Endometrial microvascular endothelial cells (primary cell): ENCODE data around the gene SMYD4. TPM values are rescaled to one million over a fixed set of nuclear protein-coding genes. Genes with fewer than 3 reads are reported as not detected.
"Not testable (repeated sequence)": the region's sequence is repeated elsewhere in the genome, so short reads cannot be mapped to it uniquely, and the experiment has no call there.

Experiments
- in situ Hi-C: cut with HindIII; loops from 2 replicates; pipeline ENCODE4 v1.10.0; 2017; ENCODE audit warnings: low sequenced_read_pairs, low pct_unique_long_range_greater_than_20kb; ENCODE audit errors: inconsistent ontology term
- total RNA-seq: library from RNA; depleted of rRNA; stranded (reverse); fragments of >200 nt; gene quantifications from one replicate; pipeline ENCODE4 v1.2.3, GENCODE V29; 2015; ENCODE audit errors: inconsistent ontology term

The SMYD4 gene
- total RNA-seq, 1 donor from 2014 or later, result 6.7 TPM

DNA sequence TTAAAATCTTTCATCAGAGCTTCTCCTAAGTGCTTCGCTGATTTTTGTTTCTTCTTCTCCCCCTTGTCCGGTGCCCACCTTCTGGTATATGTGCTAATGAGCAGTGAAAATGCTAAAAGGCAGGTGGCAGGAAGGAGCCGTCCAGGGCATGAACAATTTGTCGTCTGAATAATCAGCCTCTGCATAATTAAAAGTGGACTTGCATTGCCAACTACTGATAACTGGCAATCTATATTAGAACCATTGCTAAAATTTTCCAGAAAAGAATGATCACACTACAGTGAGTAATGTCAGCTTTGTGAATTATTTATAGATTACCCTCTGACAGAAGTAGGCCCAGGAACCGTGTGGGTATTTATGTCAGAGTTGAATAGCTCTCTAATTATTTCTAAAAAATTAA, 39.8 kb downstream of the SMYD4 start:
- in situ Hi-C loops, result no loop called here

DNA sequence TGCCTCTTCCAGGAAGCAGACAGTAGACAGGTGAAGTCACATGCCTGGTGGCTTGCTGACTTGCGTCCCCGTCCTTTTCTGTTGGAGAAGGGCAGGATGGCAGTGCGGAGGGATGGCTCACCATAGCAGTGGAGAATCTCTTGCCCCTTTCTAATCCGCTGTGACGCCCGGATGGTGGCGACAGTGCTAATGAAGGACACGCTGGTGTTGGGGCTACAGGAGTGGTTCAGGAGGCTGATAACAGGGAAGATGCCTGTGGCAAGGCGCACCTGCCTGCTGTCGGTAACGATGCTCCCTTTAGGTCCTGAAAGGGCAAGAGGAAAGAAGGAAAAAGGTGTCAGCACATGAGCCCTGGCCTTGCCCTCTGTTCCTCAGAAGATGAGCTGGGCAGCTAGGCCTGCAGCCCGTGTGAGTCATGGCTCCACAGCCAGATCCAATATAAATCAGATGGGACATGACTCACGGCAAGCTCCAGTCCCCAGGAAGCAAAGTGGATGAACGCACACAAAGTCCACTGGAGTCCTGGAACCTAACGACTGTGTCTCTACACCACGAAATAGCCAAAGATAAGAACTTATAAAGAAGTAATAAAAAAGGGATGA, 42.3 kb downstream of the SMYD4 start:
- in situ Hi-C loops, result no loop called here

DNA sequence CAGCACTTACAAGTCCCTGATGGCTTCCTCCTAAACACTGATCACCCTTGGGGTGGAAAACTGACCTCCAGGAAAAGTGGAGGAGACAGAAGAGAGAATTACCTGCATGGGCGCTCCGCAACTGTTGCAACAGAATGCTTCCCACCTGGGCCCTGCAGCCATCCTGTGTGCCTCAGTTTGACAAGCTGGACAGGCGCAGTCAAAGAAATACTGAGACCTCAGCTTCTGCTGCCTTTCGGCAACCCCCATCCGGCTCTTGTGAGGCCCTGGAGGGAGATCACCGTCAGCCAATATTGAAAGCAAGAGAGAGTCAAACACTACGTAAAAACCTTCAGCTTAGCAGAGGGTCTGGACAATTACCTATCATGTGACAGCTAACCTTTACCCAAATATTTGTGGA, 43.0 kb downstream of the SMYD4 start:
- in situ Hi-C loops, result no loop called here

DNA sequence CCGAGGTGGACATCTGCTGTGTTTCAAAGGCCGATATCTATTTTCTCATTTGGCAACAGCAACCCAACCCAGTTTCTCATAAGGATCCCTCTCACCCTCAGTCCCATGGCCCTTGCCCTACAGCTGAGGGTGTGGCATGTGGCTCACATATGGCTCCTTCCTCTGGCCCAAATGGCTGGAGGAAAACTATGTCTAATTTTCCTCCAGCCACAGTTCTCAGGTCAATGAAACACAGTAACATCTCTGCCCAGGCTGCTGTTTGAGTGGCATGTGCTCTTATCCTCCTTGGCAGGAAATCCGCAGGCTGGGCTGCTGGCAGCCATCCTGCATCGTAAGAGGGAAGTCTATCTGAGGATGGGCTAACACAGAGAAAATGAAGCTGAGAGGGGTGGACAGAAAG, 43.8 kb downstream of the SMYD4 start:
- in situ Hi-C loops, result no loop called here

DNA sequence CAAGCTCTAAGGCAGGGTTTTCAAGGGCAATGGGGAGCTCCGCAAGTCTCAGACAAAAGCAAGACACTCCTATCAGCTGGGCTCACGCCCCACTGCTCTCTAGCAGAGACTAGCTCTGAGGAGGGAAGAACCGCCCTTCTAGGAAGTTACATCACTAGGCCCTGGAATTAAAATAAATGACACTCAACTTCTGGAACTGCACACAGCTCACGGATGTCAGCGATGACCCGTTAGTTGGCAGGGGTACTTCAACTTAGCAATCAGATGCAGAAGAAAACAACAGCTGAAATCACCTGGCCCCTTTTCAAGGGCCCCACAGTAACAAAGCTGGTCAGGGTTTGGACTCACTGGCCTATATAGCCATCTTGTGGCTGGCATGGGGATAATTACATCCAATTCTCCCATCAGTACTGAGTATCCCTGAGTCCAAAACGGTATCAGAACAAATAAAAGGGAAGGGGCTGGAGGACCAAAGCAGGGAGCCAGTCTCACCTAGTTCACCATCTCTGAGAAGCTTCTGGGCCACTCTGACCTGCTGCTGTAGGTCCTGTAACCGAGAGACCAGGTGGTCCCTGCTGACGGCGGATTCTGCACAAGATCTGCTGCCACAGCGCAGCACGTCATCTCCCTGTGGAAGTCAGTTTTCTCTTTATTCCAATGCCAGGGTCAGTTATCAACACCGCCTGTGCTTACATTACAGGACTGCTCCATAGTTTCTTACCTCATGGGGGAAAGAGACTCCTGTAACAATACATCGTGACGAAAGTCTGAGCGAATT, 45.7 kb downstream of the SMYD4 start:
- in situ Hi-C loops, result no loop called here

DNA sequence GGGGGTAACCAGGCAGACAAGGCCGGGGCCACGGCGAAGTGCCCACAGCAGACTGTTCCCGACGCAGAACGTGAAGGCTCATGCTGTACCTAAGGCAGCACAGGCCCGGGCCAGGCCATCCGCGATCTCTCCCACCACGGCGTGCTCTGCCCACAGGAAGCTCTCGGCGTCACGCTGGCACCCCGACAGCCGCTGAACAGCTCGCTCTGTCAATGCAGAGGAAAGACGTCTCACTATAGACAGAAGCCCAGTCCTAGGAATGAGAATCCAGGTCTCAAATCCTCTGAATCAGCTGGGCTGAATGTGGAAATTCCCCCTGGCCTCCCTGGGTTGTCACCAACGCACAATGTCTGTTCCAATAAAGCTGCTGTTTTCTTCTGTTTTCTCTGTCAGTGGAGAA, 46.4 kb downstream of the SMYD4 start:
- in situ Hi-C loops, result no loop called here

DNA sequence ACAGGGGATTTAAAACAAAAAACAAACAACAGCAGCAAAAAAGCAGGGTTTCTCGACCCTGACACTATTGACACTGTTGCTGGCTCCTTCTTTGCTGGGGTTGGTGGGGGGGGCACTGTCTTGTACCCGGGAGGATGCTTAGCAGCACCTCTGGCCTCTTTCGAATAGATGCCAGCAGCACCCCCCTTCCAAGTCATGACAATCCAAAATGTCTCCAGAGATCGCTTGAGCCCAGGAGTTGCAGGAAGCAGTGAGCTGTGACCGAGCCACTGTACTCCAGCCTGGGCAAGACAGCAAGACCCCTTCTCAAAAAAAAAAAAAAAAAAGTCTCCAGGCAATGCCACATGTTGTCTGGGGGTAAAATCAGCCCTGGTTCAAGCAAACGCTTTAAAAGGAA, 47.5 kb downstream of the SMYD4 start:
- in situ Hi-C loops, result no loop called here

DNA sequence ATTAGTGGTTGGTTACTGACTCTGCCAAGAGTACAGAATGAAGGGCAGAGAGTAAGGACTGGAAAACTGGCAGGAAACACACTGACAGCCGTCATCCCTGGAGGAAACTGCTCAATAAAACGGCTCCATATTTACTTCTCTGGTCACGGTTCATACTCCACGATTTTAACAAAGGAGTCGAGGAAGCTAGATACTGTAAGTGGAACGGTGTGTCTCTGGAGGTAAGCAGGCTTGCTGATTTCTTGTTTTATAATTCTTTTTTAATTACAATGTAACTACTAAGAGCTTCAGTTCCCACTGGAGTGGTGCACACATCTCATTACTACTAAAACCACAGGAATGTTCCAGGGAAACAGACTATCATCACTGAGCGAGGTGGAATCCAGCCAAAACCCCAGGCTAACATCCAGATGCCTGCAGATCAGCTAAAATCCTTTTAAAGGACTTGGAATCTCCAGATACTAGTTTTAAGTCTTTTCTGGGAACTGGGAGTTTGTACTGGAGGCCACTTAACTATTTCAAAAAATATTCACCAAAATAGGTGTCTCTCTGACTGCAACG, 50.1 kb downstream of the SMYD4 start:
- in situ Hi-C loops, result no loop called here

DNA sequence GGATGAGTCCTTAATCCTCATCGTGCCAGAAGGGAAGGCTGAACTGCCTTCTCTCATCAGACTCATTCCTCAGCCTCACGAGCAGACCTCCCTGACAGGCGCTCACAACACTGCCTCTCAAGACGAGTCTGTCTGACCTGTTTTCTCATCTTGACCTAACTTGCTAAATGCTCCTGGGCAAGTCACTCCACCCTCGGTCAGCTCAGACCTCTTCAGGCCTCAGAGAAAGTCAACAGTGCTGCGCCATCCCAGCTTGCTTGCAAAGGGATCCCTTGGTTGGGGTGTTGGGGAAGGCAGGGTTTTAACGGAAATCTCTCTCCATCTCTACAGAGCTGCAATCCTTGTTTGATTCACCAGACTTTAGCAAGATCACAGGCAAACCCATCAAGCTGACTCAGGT, 52.8 kb downstream of the SMYD4 start:
- in situ Hi-C loops, result no loop called here

DNA sequence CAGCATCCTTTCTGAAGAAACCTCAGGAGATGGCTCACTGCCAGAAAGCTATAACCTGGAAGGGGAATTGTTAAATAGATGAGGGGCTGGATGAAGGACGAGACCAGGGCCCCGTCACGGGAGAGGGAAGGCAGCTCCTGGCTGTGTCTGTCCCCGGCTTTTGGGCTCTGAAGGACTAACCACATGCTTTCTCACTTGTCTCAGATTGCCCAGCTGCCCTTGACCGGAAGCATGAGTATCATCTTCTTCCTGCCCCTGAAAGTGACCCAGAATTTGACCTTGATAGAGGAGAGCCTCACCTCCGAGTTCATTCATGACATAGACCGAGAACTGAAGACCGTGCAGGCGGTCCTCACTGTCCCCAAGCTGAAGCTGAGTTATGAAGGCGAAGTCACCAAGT, 53.4 kb downstream of the SMYD4 start:
- in situ Hi-C loops, result no loop called here

DNA sequence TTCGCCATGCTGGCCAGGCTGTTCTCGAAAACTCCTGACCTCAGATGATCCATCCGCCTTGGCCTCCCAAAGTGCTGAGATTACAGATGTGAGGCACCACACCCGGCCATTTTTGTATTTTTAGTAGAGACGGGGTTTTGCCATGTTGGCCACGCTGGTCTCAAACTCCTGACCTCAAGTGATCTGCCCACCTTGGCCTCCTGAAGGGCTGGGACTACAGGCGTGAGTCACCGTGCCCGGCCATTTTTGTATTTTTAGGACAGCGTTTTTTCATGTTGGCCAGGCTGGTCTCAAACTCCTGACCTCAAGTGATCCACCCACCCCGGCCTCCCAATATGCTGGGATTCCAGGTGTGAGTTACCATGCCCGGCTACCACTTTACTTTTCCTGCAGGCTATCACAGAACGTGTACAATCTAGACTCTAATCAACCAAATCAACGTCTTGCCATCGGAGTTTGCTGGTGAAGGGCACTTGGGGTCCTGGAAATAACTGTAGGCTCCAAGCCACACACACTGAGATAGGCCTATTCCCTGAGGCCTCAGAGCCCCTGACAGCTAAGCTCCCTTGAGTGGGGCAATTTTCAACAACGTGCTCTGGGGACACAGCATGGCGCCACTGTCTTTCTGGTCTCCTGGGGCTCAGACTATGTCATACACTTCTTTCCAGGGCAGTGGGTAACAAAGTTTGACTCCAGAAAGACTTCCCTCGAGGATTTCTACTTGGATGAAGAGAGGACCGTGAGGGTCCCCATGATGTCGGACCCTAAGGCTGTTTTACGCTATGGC, 55.1 kb downstream of the SMYD4 start:
- in situ Hi-C loops, result no loop called here

DNA sequence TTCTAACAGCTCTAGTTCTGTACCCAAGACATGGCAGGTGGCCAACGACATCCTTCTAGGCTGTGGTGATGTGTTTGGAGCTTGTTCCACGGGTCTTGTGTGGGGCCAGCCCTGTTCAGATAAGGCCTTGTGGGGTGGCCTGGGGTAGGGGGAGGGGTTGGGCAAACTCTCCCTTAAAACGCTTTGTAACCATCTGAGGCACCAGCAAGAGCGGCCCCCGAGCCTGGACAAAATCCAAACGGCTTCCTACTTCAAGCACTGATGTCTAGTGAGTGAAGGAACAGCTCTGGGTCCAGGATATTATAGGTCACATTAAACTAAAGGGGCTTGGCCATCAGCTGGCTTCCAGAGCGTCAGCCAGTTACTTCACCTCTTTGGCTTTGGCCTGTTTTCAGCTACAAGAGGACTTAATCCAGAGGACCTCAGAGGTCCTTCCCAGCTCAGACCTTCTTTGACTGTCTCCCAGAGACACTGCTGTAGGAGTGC, 56.0 kb downstream of the SMYD4 start:
- in situ Hi-C loops, result no loop called here

DNA sequence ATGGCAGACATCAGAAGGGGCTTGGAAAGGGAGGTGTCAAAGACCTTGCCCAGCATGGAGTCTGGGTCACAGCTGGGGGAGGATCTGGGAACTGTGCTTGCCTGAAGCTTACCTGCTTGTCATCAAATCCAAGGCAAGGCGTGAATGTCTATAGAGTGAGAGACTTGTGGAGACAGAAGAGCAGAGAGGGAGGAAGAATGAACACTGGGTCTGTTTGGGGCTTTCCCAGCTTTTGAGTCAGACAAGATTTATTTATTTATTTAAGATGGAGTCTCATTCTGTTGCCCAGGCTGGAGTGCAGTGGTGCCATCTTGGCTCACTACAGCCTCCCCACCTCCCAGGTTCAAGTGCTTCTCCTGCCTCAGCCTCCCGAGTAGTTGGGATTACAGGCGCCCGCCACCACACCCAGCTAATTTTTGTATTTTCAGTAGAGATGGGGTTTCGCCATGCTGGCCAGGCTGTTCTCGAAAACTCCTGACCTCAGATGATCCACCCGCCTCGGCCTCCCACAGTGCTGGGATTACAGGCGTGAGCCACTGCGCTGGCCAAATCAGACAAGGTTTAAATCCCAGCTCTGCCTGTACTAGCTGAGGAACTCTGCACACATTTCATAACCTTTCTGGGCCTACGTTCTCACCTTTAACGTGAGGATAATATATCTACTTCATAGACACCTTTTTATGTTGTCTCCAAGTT, 56.6 kb downstream of the SMYD4 start:
- in situ Hi-C loops, result not testable (repeated sequence)

DNA sequence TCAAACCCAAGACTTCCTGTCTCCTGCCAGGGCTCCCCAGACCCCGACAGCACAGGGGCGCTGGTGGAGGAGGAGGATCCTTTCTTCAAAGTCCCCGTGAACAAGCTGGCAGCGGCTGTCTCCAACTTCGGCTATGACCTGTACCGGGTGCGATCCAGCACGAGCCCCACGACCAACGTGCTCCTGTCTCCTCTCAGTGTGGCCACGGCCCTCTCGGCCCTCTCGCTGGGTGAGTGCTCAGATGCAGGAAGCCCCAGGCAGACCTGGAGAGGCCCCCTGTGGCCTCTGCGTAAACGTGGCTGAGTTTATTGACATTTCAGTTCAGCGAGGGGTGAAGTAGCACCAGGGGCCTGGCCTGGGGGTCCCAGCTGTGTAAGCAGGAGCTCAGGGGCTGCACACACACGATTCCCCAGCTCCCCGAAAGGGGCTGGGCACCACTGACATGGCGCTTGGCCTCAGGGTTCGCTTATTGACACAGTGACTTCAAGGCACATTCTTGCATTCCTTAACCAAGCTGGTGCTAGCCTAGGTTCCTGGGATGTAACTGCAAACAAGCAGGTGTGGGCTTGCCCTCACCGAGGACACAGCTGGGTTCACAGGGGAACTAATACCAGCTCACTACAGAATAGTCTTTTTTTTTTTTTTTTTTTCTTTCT, 59.8 kb downstream of the SMYD4 start:
- in situ Hi-C loops, result no loop called here

DNA sequence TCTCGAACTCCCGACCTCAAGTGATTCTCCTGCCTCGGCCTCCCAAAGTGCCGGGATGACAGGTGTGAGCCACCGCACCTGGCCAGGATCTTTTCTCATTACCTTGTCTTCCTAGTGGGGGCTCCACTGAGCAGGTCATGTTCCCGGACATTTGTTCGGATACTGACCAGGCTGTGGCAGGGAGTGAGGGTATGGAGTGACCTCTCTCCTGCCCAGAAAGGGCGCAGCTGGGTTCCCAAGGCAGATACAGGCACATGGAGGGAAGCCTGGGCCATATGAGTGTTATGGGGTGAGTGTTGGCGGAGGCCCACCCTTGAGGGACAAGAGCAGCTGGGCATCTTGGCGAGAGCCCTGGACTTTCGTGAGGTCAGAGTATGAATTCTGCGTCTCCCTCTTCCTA, 62.3 kb downstream of the SMYD4 start:
- in situ Hi-C loops, result no loop called here

DNA sequence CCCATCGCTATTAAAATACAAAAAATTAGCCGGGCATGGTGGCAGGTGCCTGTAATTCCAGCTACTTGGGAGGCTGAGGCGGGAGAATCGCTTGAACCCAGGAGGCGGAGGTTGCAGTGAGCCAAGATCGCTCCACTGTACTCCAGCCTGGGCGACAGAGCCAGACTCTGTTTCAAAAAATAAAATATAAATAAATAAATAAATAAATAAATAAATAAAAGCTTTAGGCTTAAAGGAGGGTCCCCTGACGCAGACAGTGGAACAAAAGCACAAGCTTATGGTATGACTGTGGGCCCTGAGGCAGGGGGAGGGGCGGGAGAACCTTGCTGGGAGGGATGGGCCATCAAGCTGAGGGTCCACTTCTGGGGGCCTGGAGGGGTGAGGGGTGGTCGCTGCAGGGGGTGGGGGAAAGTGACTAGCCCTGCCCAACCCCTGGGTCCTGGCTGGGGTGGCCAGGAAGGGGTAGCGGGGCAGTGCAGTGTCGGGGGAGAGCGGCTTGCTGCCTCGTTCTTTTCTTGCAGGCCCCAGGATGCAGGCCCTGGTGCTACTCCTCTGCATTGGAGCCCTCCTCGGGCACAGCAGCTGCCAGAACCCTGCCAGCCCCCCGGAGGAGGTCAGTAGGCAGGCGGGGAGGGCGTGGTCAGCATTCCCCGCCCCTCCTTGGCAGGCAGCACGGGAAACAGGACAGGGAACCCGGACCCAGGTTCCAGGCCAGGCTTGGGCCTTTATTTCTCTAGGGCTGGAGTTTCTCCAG, 63.1 kb downstream of the SMYD4 start:
- in situ Hi-C loops, result no loop called here

DNA sequence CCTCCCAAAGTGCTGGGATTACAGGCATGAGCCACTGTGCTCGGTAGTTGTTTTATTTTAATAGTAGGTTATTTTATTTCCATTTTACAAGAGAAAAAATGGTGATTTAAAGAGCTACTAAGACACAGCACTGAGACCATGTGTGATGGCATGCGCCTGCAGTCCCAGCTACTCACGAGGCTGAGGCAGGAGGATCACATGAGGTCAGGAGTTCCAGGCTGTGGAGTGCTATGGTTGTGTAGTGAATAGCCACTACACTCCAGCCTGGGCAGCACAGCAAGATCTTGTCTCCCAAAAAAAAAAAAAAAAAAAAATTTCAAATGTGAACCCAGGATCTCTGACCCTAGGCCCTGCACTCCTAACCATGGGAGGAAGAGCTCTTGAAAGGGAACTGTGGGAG, 64.1 kb downstream of the SMYD4 start:
- in situ Hi-C loops, result no loop called here

DNA sequence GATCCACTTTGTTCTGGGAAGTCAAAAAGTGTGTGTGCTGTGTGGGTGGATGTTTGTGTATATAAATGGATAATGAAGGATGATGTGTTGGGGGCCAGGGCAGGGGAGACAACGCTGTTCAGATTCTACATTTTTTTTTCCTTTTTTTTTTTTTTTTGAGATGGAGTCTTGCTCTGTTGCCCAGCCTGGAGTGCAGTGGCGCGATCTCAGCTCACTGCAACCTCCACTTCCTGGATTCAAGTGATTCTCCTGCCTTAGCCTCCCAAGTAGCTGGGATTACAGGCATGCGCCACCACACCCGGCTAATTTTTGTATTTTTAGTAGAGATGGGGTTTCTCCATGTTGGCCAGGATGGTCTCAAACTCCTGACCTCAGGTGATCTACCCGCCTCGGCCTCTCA, 65.0 kb downstream of the SMYD4 start:
- in situ Hi-C loops, result not testable (repeated sequence)
